HG02938 (cell line): ENCODE measurements around the gene PWWP2B.
"Not testable (repeated sequence)": the region's sequence is repeated elsewhere in the genome, so short reads cannot be mapped to it uniquely, and the experiment has no call there.

Experiments
- ATAC-seq: cut with Tn5 transposase; IDR thresholded peaks from one replicate; pipeline ENCODE4 v1.9.1; 2021; ENCODE audit warnings: mild to moderate bottlenecking, moderate library complexity; ENCODE audit not compliant: unreplicated experiment

The PWWP2B gene

GRCh38 chr10:132379026-132379425 is 18.0 kb upstream of the PWWP2B start:
- ATAC-seq = not testable (repeated sequence)

- not testable (repeated sequence) for ATAC-seq
Observed at GRCh38 chr10:132380986-132381385, 16.0 kb upstream of the PWWP2B start.

- no peak for ATAC-seq
Observed at GRCh38 chr10:132381741-132382140, 15.3 kb upstream of the PWWP2B start.

- no peak for ATAC-seq
Observed at GRCh38 chr10:132382231-132382922, 14.6 kb upstream of the PWWP2B start.

- ATAC-seq = no peak
Observed at GRCh38 chr10:132383101-132383500, 13.9 kb upstream of the PWWP2B start.

- ATAC-seq = no peak
Observed at GRCh38 chr10:132383751-132384196, 13.2 kb upstream of the PWWP2B start.

- no peak for ATAC-seq
Observed at GRCh38 chr10:132384618-132385388, 12.2 kb upstream of the PWWP2B start.

- no peak for ATAC-seq
Observed at GRCh38 chr10:132385389-132385667, 11.7 kb upstream of the PWWP2B start.

GRCh38 chr10:132385721-132386418 is 11.1 kb upstream of the PWWP2B start:
- ATAC-seq = no peak

GRCh38 chr10:132386419-132386831 is 10.6 kb upstream of the PWWP2B start:
- ATAC-seq = no peak

- not testable (repeated sequence) for ATAC-seq
Observed at GRCh38 chr10:132386896-132387295, 10.1 kb upstream of the PWWP2B start.

GRCh38 chr10:132387764-132388210 is 9.2 kb upstream of the PWWP2B start:
- ATAC-seq = no peak

- no peak for ATAC-seq
Observed at GRCh38 chr10:132388891-132389432, 8.0 kb upstream of the PWWP2B start.

GRCh38 chr10:132389433-132390169 is 7.4 kb upstream of the PWWP2B start:
- no peak for ATAC-seq

- ATAC-seq = no peak
Observed at GRCh38 chr10:132390170-132390920, 6.7 kb upstream of the PWWP2B start.

- no peak for ATAC-seq
Observed at GRCh38 chr10:132390921-132391675, 5.9 kb upstream of the PWWP2B start.

GRCh38 chr10:132391676-132392020 is 5.4 kb upstream of the PWWP2B start:
- no peak for ATAC-seq

GRCh38 chr10:132392184-132392800 is 4.7 kb upstream of the PWWP2B start:
- ATAC-seq = no peak
